Progenitor cell of endocrine pancreas (in vitro differentiated cells): ENCODE data around the gene NEUROG2. TPM values are rescaled to one million over a fixed set of nuclear protein-coding genes. Genes with fewer than 3 reads are reported as not detected.
"Not testable (repeated sequence)": the region's sequence is repeated elsewhere in the genome, so short reads cannot be mapped to it uniquely, and the experiment has no call there.

ENCODE experiments used
- DNase-seq: peaks from one replicate; pipeline ENCODE4 v3.0.0; 2021; ENCODE audit warnings: low spot score; ENCODE audit not compliant: unreplicated experiment
- H3K27ac Mint-ChIP-seq: 2 replicates; pipeline ENCODE4 v1.8.0; 2021; ENCODE audit warnings: mild to moderate bottlenecking, moderate library complexity, mixed read lengths
- H3K27me3 Mint-ChIP-seq: 2 replicates; pipeline ENCODE4 v1.8.0; 2021; ENCODE audit warnings: mixed read lengths
- H3K36me3 Mint-ChIP-seq: 2 replicates; pipeline ENCODE4 v1.8.0; 2022; ENCODE audit warnings: mixed read lengths; ENCODE audit not compliant: insufficient read depth
- H3K4me1 Mint-ChIP-seq: 2 replicates; pipeline ENCODE4 v1.8.0; 2021; ENCODE audit warnings: low read depth, mixed read lengths
- H3K4me3 Mint-ChIP-seq: 2 replicates; pipeline ENCODE4 v1.8.0; 2021; ENCODE audit warnings: low read depth, mild to moderate bottlenecking, moderate library complexity, mixed read lengths
- H3K9me3 Mint-ChIP-seq: 2 replicates; pipeline ENCODE4 v1.8.0; 2021; ENCODE audit warnings: low read depth, mixed read lengths
- CTCF ChIP-seq: fragments of 200-600 bp; sonication (generic); IDR thresholded peaks from one replicate; pipeline ENCODE4 v1.5.0; 2021; ENCODE audit warnings: antibody characterized with exemption, mild to moderate bottlenecking; ENCODE audit not compliant: unreplicated experiment
- total RNA-seq: library from RNA; stranded (reverse); gene quantifications from 2 replicates; pipeline ENCODE4 v1.2.1, GENCODE V29; 2021

NEUROG2 gene
- total RNA-seq, 1 donor from 2014 or later = not detected

- DNase-seq = no peak
- no peaks in the 10 kb centered on the region for H3K4me1 Mint-ChIP-seq
- peaks cover 46% of the 10 kb centered on the region for H3K27me3 Mint-ChIP-seq
- TF ChIP-seq CTCF = no peak
- no peak overlapping the region for H3K27ac Mint-ChIP-seq
- no peak overlapping the region for H3K4me3 Mint-ChIP-seq
- no peaks in the 10 kb centered on the region for H3K36me3 Mint-ChIP-seq
- no peaks in the 10 kb centered on the region for H3K9me3 Mint-ChIP-seq
Measured at GRCh38 chr4:112502871-112503270, 13.1 kb downstream of the NEUROG2 start.

GRCh38 chr4:112492321-112492720 is 23.7 kb downstream of the NEUROG2 start:
- TF ChIP-seq CTCF = no peak
- no peak overlapping the region for H3K4me3 Mint-ChIP-seq
- H3K4me1 Mint-ChIP-seq = no peaks in the 10 kb centered on the region
- peaks cover 3% of the 10 kb centered on the region for H3K27me3 Mint-ChIP-seq
- no peaks in the 10 kb centered on the region for H3K36me3 Mint-ChIP-seq
- peaks cover 22% of the 10 kb centered on the region for H3K9me3 Mint-ChIP-seq
- DNase-seq = no peak
- no peak overlapping the region for H3K27ac Mint-ChIP-seq

GRCh38 chr4:112490808-112491207 is 25.2 kb downstream of the NEUROG2 start:
- DNase-seq, H3K4me1 Mint-ChIP-seq, H3K27me3 Mint-ChIP-seq, H3K4me3 Mint-ChIP-seq, H3K27ac Mint-ChIP-seq, H3K36me3 Mint-ChIP-seq: not testable (repeated sequence)
- peaks cover 22% of the 10 kb centered on the region for H3K9me3 Mint-ChIP-seq

GRCh38 chr4:112485930-112486329 is 30.1 kb downstream of the NEUROG2 start:
- peaks cover 19% of the 10 kb centered on the region for H3K9me3 Mint-ChIP-seq
- no peak overlapping the region for H3K4me3 Mint-ChIP-seq
- H3K36me3 Mint-ChIP-seq = peaks cover 3% of the 10 kb centered on the region
- no peaks in the 10 kb centered on the region for H3K27me3 Mint-ChIP-seq
- no peak overlapping the region for H3K27ac Mint-ChIP-seq
- TF ChIP-seq CTCF = no peak
- DNase-seq = no peak
- no peaks in the 10 kb centered on the region for H3K4me1 Mint-ChIP-seq

GRCh38 chr4:112473985-112474384 is 42.0 kb downstream of the NEUROG2 start:
- Mint-ChIP-seq H3K36me3 (no peaks in the 10 kb centered on the region), H3K4me1 (no peaks in the 10 kb centered on the region), H3K9me3 (peaks cover 6% of the 10 kb centered on the region), H3K27me3 (no peaks in the 10 kb centered on the region), H3K27ac (no peak overlapping the region), H3K4me3 (no peak overlapping the region)
- no peak for TF ChIP-seq CTCF
- no peak for DNase-seq

GRCh38 chr4:112472318-112472717 is 43.7 kb downstream of the NEUROG2 start:
- Mint-ChIP-seq H3K36me3 (no peaks in the 10 kb centered on the region), H3K27ac (no peak overlapping the region), H3K4me1 (no peaks in the 10 kb centered on the region), H3K9me3 (no peaks in the 10 kb centered on the region), H3K27me3 (no peaks in the 10 kb centered on the region), H3K4me3 (no peak overlapping the region)
- no peak for TF ChIP-seq CTCF
- DNase-seq = no peak

Other genes with a start within 250 kb of the NEUROG2 start
- gene TIFA, start 230.3 kb downstream of the NEUROG2 start, total RNA-seq = 10.4 TPM in 2 replicates
- gene ALPK1, start 218.8 kb downstream of the NEUROG2 start, total RNA-seq = 1.4 and 1.8 TPM in 2 replicates
- 19.7 and 20.0 TPM in 2 replicates for gene ZGRF1, start 120.7 kb upstream of the NEUROG2 start, total RNA-seq
- gene LARP7, start 121.0 kb upstream of the NEUROG2 start, total RNA-seq = 49.8 and 50.6 TPM in 2 replicates